GM19438 (cell line): ENCODE data around the gene TIMM22.

Experiments
- ATAC-seq: cut with Tn5 transposase; IDR thresholded peaks from one replicate; pipeline ENCODE4 v1.9.1; 2021; ENCODE audit warnings: low read depth; ENCODE audit not compliant: unreplicated experiment

Gene TIMM22

GRCh38 chr17:1000597-1001461, 3.9 kb downstream of the TIMM22 start:
- ATAC-seq, result no peak

- no peak for ATAC-seq
Observed at GRCh38 chr17:1001640-1002411, 4.9 kb downstream of the TIMM22 start.

- ATAC-seq, result no peak
Observed at GRCh38 chr17:1002412-1002753, 5.5 kb downstream of the TIMM22 start.

GRCh38 chr17:1002771-1003555, 6.0 kb downstream of the TIMM22 start:
- ATAC-seq, result no peak

GRCh38 chr17:1003633-1003971, 6.7 kb downstream of the TIMM22 start:
- ATAC-seq, result no peak

- no peak for ATAC-seq
Observed at GRCh38 chr17:1003972-1004768, 7.2 kb downstream of the TIMM22 start.

- no peak for ATAC-seq
Observed at GRCh38 chr17:1004769-1005295, 7.9 kb downstream of the TIMM22 start.

- ATAC-seq, result no peak
Observed at GRCh38 chr17:1005361-1005946, 8.5 kb downstream of the TIMM22 start.

- ATAC-seq, result no peak
Observed at GRCh38 chr17:1006054-1006453, 9.1 kb downstream of the TIMM22 start.

- ATAC-seq, result no peak
Observed at GRCh38 chr17:1007310-1008007, 10.5 kb downstream of the TIMM22 start.

GRCh38 chr17:1008008-1008761, 11.3 kb downstream of the TIMM22 start:
- ATAC-seq, result no peak

- no peak for ATAC-seq
Observed at GRCh38 chr17:1009229-1010085, 12.5 kb downstream of the TIMM22 start.

- no peak for ATAC-seq
Observed at GRCh38 chr17:1010086-1010450, 13.1 kb downstream of the TIMM22 start.

GRCh38 chr17:1010586-1010985, 13.7 kb downstream of the TIMM22 start:
- ATAC-seq, result no peak

GRCh38 chr17:1011138-1011537, 14.2 kb downstream of the TIMM22 start:
- ATAC-seq, result no peak

GRCh38 chr17:1011760-1012735, 15.1 kb downstream of the TIMM22 start:
- no peak for ATAC-seq
